Activated CD4-positive, alpha-beta T cell treated with anti-CD3 and anti-CD28 coated beads for 1 hour (primary cell): ENCODE data around the gene ZNF580.

Experiments used
- DNase-seq: peaks from one replicate; pipeline ENCODE4 v3.0.0-alpha.2; 2020

Gene ZNF580

DNA sequence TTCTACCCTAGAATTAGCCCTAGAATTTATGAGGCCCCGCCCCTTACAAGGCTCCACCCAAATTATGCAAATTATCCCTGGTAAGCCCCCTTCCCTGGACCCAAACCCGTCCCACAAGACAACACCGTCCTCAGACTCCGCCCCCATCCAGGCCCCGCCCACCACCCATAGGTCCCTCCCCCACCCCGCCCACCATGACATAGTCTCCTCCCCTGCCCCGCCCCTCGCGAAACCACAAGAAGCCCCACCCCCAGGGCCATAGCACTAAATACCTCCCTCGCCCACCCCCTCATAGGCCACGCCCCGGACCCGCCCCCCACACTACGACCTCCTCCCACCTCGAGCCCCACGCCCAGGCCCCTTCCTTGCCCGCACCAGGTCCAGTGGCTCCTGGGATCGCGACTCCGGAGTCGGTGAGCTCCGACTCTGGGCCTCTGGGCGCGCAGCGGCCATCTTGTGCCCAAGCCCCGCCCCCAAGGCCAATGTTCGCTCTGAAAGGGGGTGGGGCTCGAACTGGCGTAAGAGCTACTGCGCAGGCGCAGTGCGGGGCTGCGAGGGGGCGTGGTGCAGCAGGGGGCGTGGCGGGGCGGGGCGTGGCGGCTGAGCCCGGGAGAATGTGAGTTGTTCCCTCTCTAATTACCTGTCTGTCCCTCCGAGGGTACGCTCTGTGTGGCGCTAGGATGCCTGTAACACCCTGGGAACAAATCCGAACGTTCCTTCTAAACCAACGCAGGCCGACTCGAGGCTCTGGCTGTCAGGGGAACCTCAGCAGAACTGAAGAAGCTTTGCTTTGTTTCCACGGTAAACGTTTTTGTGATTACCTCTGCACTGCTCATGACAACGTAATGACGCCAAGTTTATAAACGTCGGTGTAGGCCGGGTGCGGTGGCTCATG, 16.4 kb upstream of the ZNF580 start, which contains the start of gene ZNF784:
ZNF784 (minus strand) TSS at position 458 of the 895 bp plus-strand sequence; CDS start at position 453, 5 bp downstream.
- DNase-seq = peak; percentile 94

DNA sequence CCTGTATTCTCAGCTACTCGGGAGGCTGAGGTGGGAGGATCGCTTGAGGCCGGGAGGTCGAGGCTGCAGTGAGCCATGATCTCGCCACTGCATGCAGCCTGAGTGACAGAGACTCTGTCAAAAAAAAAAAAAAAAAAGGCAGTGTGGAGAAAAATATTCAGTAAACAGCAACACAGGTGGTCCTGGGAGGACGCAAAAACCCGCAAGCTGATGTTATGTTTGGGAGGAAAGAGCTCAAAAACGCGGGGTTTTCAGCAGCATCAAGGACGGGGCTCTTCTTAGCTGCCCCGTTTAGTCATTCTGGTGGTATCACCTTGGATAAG, 15.8 kb upstream of the ZNF580 start:
- no peak for DNase-seq

DNA sequence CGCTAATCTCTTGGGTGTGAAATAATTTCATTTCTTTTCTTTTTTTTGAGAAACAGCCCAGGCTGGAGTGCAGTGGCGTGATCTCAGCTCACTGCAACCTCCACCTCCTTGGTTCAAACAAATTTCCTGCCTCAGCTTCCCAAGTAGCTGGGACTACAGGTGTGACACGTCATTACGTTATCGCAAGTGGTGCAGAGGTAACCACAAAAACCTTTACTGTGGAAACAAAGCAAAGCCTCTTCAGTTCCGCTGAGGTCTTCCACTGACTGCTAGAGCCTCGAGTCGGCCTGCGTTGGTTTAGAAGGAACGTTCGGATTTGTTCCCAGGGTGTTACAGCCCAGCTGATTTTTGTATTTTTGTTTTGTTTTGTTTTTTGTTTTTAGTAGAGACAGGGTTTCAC, 14.5 kb upstream of the ZNF580 start:
- no peak for DNase-seq

DNA sequence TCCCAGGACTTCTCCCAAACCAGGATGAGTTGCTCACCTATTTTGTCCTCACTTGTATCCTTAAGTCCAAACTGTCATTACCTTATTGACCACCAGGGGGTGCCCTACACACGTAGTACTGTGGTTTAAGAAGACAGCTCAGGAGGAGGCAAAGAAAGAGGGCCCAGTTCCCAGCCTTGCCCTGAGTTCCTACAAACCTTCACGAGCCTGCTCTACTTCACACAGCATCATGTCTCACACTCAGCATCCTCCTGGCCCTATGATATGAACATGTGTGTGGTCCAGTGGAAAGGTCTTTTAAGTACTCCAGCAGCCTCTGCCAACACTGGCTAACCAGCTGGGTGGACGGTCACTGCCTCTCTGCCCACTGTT, 8.4 kb upstream of the ZNF580 start:
- DNase-seq = peak; percentile 68

DNA sequence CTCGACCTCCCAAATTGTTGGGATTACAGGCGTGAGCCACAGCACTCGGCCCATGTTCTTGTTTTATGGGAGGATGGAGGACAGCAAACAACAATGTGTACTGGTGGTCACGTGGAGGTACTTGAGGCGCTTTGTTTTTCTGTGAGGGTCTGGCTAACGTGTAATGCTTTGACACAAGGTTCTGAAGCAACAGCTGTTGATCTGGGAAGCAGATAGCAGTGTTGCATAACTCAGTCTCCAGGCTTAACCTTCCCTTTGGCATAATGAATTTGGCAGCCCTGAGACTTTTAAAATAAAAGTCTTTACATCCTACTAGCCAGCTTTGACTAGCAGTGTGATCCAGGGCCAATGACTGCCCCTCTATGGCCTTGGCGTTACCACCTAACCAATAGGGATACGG, 6.9 kb upstream of the ZNF580 start:
- no peak for DNase-seq

DNA sequence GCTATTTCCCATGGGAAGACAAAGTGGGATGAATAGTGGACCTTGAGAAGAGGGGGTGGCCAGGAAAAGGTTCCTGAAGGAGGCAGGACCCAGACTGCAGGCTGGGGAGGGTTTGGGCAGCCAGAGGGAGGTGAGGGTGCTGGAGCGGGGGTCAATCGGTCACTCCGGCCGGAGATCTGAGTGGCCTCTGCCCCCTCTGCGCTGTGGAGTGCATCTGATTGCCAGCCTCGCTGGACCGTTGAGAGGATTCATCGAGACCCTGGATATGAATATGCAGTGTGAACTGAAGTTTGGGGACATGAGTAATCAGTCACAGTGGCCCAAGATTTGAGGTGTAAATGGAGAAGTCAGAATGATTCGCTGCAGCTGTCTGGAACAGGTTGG, 5.5 kb upstream of the ZNF580 start:
- DNase-seq = no peak

DNA sequence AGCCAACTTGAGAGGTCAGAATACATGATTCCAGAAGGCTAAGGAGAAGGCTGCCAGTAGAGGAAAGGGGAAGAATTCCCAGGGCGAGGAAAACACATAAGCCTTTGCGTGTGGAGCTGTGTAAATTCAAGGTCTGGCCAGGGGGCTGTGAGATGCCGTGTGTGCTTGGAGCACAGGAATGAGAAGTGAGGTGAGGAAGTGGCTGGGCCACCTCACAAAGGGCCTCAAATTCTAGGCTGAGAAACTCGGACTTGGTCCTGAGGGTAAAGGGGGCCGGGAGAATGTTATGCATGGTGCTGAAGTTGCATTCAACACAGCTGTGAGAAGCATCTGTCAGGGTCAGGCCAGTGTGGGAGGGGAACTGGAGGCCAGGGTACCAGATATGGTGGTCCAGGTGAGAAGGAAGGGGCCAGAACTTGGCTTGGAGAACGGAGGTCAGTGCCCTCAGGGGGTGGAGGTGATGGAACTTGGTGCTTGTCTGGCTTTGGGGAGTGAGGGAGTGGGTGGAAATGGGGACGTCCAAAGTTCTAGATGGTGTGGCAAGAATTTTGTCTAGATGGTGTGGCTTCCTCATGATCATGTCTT, 4.9 kb upstream of the ZNF580 start:
- DNase-seq = no peak

DNA sequence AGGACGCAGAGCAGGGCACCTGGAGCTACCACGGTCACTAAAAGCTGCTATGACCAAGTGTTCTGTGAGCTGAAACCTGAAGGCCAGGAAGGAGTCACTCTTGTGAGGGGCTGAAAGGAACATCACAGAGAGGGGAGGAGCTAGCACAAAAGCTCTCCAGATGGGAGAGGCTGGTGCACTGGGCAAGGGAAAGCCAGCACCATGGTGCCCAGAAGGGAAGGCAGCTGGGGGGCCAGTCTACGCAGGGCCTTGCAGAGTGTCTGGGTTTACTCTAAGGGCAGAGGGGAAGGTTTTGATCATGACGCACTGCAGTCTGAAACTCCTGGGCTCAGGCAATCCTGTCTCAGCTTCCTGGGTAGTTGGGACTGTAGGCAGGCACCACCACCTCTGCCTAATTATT, 4.1 kb upstream of the ZNF580 start:
- no peak for DNase-seq

DNA sequence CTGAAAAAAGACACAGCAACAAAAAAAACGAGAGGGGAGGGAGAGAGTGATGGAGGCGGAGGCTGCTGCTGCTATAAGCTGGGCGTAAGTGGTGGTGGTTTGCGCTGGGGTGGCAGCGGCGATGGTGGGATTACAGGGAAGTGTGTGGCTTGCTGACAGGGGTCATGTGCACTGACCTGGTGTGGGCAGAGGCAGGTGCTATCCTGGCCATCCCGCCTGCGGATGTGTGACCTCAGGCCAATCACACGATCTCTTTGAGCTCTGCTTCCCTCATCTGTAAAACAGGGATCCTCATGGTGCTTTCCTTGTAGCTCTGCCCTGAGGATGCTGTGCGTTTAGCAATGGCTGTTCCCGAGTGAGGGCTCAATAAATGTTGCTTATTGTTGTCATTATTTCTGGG, 3.3 kb upstream of the ZNF580 start:
- no peak for DNase-seq

DNA sequence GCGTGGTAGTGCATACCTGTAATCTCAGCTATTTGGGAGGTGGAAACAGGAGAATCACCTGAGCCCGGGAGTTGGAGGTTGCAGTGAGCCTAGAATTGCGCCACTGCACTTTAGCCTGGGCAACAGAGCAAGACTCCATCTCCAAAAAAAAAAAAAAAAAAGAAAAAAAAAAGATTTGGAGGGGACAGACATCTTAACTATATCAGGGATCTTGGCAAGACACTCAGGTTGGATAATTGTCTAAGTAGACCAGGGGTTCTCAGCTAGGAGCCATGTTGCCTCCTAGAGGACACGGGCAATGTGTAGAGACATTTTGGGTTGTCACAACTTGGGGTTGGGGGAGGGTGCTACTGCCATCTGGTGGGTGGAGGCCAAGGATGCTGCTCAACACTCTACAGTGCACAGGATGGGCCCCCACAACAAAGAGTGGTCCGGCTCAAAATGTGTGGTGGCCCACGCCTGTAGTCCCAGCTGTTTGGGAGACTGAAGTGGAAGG, 1.9 kb upstream of the ZNF580 start:
- DNase-seq = no peak

DNA sequence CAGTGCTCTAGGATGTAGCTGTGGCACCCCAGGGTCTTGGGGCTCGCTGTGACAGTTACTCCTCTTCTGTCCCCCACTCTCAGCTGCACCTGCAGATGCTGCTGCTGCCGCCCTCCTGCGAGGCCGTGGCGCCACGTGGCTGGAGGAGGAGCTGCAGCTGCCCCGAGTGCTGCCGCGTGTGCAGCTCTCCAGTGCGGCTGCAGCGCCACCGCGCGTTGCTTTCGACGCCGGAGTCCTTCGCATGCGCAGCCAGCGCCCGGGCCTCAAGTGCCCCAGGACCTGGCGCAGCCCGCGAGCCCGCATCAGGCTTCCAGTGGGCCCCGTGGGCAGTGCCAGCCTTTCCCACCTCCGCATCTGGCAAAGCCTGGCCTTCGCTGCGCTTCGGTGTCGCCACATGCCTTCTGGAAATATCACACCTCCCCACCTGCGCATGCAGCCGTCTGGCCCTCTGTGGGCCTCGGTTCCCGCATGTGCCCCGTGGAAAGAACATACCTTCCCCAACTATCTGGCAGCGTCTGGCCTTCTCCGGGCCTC, 692 bp upstream of the ZNF580 start:
- DNase-seq = peak; percentile 69

DNA sequence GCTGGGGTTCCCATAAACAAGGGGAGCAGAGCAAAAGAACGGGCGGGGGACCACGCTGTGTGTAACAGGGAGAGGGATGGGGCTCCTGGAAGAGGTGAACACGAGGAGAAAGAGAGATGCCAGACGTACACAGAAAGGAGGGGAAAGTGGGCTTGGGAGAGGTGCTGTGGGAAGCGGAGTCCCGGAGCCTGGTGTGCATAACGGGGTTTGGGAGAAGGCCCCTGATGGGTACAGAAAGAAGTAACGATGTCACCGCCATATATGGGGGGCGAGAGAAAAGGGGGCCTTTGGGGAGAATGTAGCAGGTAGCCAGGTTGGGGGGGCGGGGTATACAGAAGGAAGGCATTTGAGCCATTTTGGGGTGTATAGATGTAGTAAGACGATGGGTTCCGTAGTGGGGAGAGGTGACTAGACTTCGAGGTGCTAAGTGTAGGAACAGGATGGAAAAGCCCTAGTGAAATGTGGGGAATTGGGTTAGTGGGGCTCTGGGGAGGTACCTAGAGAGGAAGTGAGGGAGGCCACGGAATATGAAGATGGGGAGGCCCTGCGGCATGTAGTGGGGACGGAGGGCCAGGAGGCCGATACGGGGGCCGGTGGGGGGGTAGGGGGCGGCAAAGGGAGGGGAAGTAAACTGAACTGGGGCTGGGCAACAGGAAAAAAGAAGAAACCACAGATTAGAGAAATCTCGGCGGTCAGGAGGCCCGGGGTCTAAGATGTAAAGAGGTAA, 787 bp downstream of the ZNF580 start:
- no peak for DNase-seq

DNA sequence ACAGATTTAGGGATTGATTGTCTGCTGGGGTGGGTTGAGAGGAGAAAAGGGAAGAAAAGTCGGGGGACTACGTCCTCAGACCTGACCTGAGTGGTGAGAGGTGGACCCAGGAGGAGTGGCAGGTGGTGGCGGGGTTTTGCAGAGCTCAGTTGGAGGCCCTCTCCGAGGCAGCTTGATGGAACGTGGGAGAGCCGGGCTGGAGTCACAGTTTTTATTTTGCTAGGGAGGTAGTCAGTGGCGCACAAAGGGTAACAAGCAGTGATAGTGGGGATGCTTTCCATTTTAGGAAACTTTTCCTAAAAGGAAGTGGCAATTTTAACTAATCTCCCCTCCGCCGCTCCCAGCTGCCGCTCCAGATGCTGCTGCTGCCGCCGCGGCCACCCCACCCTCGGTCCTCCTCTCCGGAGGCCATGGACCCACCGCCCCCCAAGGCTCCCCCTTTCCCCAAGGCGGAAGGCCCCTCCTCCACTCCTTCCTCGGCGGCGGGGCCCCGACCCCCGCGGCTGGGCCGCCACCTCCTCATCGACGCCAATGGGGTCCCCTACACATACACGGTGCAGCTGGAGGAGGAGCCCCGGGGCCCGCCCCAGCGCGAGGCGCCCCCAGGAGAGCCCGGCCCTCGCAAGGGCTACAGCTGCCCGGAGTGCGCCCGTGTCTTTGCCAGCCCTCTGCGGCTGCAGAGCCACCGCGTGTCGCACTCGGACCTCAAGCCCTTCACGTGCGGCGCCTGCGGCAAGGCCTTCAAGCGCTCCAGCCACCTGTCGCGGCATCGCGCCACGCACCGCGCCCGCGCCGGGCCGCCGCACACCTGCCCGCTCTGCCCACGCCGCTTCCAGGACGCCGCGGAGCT, 1.6 kb downstream of the ZNF580 start:
- DNase-seq = no peak

DNA sequence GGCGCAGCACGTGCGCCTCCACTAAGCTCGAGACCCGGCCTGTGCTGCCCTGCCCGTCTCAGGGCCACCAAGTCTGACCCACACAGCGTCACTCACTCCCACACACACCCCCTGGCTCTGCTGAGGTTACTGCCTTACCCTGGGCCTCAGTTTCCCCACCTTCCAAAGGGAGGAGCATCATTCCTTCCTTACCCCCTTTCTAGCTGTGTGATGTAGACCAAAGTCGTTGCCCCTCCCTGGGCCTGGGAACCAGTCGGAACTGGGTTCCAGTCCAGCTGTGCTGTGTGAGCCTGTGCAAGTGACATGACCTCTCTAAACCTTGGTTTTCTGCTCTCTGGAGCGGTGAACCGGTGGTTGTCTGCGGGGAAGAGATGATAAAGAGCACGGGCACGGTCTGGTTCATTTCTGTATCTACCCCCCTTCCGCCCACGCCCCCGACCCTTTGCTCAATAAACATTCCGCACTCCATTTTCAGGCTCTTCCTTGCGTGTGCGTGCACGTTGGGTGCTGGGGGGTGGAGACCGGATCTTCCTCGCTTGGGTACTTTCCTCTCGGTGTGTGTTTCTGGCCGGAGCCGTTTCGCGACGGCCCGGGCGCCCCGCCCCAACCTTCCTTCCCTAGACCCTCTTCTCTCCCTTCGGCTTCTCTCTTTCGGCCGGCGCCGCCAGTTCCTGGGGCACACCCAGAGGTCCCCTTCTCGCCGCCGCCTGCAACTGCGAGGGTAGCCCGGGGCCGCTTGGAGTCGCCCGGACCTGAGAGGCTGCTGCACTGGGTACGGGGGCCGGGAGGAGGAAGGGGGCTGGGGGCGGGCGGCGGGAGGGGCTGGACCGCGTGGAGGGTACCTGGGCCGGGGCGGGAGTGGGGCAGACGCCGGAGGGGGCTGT, 2.4 kb downstream of the ZNF580 start, which contains the start of gene ZNF581:
ZNF581 (plus strand) TSS at position 647 of the 884 bp plus-strand sequence. CDS start 923 bp downstream, outside the sequence.
- DNase-seq = peak; percentile 71

DNA sequence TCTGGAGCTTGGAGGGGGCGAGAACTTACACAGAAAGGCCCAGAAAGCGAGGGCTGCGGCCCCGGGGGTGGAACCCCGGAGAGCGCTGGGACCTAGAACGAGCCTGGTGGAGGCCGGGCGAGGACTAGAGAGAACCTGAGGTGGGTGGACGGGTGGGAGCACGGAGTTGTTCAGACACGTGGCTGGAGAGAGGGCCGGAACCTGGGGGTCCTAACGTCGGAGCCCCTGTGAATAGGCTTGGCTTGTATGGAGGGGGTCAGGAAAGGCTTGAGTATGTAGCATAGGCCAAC, 3.0 kb downstream of the ZNF580 start:
- no peak for DNase-seq

DNA sequence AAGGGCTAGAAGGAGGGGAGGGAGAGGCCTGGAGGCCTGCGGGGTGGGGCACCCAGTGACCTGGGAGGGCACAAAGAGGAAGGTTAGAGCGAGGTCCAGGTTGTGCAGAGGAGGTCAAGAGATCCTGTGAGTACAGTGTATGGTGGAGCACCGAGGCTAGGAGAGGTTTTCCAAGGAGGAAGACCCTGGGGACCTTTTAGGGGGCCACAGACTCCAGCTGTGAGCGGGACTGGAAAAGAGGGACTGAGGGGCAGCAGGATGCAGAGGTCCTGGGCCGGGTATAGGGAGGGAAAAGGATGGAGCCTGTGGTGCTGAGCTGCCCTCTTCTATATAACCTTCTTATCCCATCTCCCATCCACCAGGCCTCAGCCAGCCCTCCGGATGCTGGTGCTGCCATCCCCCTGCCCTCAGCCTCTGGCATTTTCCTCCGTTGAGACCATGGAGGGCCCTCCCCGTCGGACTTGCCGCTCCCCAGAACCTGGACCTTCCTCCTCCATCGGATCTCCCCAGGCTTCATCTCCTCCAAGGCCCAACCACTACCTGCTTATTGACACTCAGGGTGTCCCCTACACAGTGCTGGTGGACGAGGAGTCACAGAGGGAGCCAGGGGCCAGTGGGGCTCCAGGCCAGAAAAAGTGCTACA, 3.5 kb downstream of the ZNF580 start:
- DNase-seq = no peak

DNA sequence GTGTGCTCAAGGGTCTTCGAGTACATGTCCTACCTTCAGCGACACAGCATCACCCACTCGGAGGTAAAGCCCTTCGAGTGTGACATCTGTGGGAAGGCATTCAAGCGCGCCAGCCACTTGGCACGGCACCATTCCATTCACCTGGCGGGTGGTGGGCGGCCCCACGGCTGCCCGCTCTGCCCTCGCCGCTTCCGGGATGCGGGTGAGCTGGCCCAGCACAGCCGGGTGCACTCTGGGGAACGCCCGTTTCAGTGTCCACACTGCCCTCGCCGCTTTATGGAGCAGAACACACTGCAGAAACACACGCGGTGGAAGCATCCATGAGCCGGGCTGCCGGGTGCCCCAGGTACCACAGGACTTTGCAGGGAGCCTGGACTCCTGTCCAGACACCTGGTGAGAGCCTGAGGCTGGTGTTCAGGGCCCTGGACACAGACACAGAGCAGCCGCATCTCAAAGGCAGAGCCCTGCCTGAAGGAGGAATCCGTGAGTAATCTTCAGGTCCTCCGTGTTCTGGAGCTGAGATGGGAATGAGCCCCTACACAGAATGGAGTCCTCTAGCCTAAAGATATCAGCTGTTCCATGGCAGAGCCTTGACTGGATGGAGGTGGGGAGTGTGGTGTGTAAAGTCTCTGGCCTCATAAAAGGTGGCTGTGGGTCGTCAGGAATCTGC, 4.2 kb downstream of the ZNF580 start:
- DNase-seq = no peak

DNA sequence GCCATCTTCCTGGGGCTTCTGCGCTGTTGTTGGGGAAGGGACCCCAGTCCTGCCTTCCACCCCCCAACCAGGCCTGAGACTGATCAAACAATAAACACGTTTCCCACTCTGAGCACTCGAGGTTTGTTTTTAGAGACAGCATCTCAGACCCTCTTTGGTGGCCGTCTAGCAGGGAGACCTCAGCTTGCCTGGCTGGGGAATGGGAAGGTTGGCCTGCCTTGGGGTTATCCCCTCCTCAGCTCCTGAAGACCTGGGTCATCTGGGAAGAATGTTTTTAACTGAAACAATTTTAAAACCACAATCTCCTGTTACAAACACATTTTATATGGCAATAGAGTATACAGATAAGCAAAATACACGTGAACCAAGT, 4.7 kb downstream of the ZNF580 start:
- DNase-seq = no peak

DNA sequence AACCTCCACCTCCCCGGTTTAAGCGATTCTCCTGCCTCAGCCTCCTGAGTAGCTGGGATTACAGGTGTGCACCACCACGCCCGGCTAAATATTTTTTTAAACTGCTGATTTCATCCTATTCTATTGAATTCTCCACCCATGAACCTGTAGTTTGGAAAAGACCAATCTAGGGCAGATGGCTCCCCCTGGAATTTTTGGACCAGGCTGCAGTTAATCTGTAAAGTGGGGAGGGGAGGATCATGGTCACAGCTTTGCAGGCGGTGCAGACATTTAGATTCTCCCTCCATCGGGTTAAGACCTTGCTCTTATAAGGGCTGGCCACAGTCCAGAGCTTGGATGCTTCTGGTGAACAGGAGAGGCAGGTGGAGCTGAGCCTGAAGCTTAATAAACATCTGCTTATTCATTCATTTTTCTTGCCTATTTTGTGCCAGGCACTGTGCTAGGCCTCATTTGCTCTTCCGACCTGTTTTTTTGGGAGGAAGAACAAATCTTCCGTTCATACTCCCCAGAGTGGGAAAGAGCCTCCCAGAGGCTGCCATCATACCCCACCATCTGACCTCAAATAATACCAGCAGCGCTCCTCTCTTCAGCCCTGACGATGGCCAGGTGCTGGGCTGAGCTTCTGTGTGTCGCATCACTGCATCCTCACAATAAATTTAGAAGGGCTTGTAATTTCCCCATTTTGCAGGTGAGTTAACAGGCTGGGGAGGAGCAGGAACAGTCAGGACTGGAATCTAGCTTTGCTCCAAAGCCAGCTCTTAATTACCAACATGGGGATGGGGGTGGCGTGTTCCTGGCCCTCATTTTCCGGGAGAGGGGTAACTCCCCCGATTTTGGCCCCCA, 6.3 kb downstream of the ZNF580 start:
- DNase-seq = no peak
